A204.1 (cell line): Measurements from ENCODE around the gene OR10A2.
A peak's percentile ranks its signal among the peaks of the same experiment; 100 is the strongest.
"Not testable (repeated sequence)": the region's sequence is repeated elsewhere in the genome, so short reads cannot be mapped to it uniquely, and the experiment has no call there.

Experiments used
- FAIRE-seq: peaks from 2 replicates; lab custom pipeline; 2012; peaks lifted over from hg19 to GRCh38; lab: Jason Lieb, UNC

OR10A2 gene

GRCh38 chr11:6888830-6889229 is 26.0 kb downstream of the OR10A2 start:
- no peak for FAIRE-seq

GRCh38 chr11:6889835-6890234 is 27.0 kb downstream of the OR10A2 start:
- no peak for FAIRE-seq

- no peak for FAIRE-seq
Measured at GRCh38 chr11:6892400-6892799, 29.5 kb downstream of the OR10A2 start, which contains the start of gene OR2D2. TSS of gene OR2D2 (minus strand) at chr11:6892500. CDS start at chr11:6892500, 0 bp downstream.

GRCh38 chr11:6894097-6894496 is 31.2 kb downstream of the OR10A2 start:
- no peak for FAIRE-seq

GRCh38 chr11:6895010-6895409 is 32.2 kb downstream of the OR10A2 start:
- no peak for FAIRE-seq

GRCh38 chr11:6898911-6899310 is 36.1 kb downstream of the OR10A2 start:
- no peak for FAIRE-seq

- peak; percentile 11 for FAIRE-seq
Measured at GRCh38 chr11:6900327-6900999, 37.6 kb downstream of the OR10A2 start.

GRCh38 chr11:6904804-6905203 is 41.9 kb downstream of the OR10A2 start:
- not testable (repeated sequence) for FAIRE-seq

- no peak for FAIRE-seq
Measured at GRCh38 chr11:6911378-6911777, 48.5 kb downstream of the OR10A2 start.

- FAIRE-seq, result no peak
Measured at GRCh38 chr11:6911948-6912347, 49.1 kb downstream of the OR10A2 start.

GRCh38 chr11:6919698-6920097 is 56.8 kb downstream of the OR10A2 start:
- FAIRE-seq, result no peak

GRCh38 chr11:6920702-6921101 is 57.8 kb downstream of the OR10A2 start, which contains the start of gene OR2D3:
TSS of gene OR2D3 (plus strand) at chr11:6921002. CDS start at chr11:6921002, 0 bp downstream.
- FAIRE-seq, result no peak
